ENCODE measurements around the gene PTPRE.

- TF ChIP-seq POLR2A (IDR thresholded peaks at IDR 0.05; ENCODE audit: low read length) (no peak), GATA1 (IDR thresholded peaks at IDR 0.05; ENCODE audit: low read depth, low read length) (no peak)
Measured at GRCh38 chr10:128014236-128014635, 107.3 kb downstream of the PTPRE start.

All from erythroblast (primary cell).